Measurements from ENCODE around the gene LHPP. TPM values are rescaled to one million over a fixed set of nuclear protein-coding genes. Genes with fewer than 3 reads are reported as not detected.

LHPP gene
- total RNA-seq, 2 experiments from 2014 or later, result 11.1 to 15.1 TPM

DNA sequence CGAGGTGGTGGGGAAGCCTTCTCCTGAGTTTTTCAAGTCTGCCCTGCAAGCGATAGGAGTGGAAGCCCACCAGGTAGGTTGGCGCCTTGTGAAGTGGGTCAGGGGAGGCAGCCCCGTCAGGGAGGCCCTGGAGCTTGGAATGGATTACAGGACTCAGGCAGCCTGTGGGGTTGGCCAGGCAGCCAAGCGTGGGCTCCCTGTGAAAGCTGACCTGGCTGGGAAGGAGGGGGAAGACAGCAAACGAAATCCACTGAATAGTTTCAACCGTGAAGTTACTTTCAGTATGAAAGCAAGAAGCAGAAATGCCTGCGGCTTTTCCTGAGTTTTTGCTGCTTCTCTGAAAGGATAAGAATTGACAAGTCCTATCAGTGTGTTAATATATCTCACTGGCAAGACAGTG, 36.4 kb downstream of the LHPP start:
- TF ChIP-seq, protein P1, sequence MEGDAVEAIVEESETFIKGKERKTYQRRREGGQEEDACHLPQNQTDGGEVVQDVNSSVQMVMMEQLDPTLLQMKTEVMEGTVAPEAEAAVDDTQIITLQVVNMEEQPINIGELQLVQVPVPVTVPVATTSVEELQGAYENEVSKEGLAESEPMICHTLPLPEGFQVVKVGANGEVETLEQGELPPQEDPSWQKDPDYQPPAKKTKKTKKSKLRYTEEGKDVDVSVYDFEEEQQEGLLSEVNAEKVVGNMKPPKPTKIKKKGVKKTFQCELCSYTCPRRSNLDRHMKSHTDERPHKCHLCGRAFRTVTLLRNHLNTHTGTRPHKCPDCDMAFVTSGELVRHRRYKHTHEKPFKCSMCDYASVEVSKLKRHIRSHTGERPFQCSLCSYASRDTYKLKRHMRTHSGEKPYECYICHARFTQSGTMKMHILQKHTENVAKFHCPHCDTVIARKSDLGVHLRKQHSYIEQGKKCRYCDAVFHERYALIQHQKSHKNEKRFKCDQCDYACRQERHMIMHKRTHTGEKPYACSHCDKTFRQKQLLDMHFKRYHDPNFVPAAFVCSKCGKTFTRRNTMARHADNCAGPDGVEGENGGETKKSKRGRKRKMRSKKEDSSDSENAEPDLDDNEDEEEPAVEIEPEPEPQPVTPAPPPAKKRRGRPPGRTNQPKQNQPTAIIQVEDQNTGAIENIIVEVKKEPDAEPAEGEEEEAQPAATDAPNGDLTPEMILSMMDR (IDR thresholded peaks at IDR 0.05), result no peak
- Mint-ChIP-seq H3K4me3 (no peak overlapping the region), H3K27ac (no peak overlapping the region), H3K4me1 (ENCODE audit: low read depth) (peaks cover 10% of the 10 kb centered on the region), H3K36me3 (ENCODE audit: low read depth) (peaks cover 16% of the 10 kb centered on the region), H3K27me3 (no peaks in the 10 kb centered on the region), H3K9me3 (peaks cover 6% of the 10 kb centered on the region)
- POLR2A ChIA-PET, result no interaction called here
- DNase-seq (no peak), ATAC-seq (no peak)
- CTCF ChIA-PET, result no interaction called here
- intact Hi-C loops (cut with micrococcal nuclease), result no loop called here

DNA sequence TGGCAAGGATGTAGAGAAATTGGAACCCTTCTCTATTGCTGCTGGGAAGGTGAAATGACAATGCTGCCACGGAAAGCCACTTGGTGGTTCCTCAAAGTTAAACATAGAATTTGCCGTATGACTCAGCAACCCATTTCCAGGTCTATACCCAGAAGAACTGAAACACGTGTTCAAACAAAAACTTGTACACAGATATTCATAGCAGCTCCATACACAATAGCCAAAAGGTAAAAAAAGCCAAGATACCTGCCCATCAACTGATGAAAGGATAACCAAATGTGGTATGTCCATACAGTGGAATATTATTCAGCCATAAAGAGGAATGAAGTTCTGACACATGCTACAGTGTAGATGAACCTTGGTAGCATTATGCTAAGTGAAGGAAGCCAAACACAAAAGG, 39.1 kb downstream of the LHPP start:
- intact Hi-C loops (cut with micrococcal nuclease), result no loop called here
- H3K27ac Mint-ChIP-seq, result no peak overlapping the region
- H3K4me3 Mint-ChIP-seq, result no peak overlapping the region
- peaks cover 16% of the 10 kb centered on the region for H3K36me3 Mint-ChIP-seq (ENCODE audit: low read depth)
- POLR2A ChIA-PET, result no interaction called here
- CTCF ChIA-PET, result no interaction called here
- TF ChIP-seq, protein P1 (IDR thresholded peaks at IDR 0.05), result no peak
- no peak for ATAC-seq
- DNase-seq, result no peak
- peaks cover 6% of the 10 kb centered on the region for H3K9me3 Mint-ChIP-seq
- H3K4me1 Mint-ChIP-seq (ENCODE audit: low read depth), result no peaks in the 10 kb centered on the region
- H3K27me3 Mint-ChIP-seq, result no peaks in the 10 kb centered on the region

DNA sequence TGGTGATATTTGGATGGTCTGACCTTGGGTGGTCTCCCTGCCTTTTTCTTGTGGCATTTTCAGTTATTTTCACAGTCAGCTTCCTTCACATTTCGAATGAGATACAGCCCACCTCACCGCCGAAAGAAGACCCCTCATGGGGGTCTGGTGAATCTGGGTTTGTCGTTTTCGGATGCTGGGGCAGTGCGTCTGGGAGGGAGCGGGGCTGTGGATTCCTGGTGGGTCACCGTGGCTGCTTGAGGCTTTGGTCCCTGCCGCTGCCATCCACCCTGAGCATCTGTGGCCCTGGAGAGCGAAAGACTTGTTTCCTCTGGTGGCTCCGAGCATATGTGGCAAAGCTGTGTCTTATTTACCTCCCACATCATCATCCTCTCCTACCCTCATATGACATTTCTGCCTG, 43.1 kb downstream of the LHPP start:
- Mint-ChIP-seq H3K9me3 (peaks cover 6% of the 10 kb centered on the region), H3K27me3 (no peaks in the 10 kb centered on the region), H3K27ac (no peak overlapping the region), H3K4me3 (no peak overlapping the region), H3K36me3 (ENCODE audit: low read depth) (peaks cover 15% of the 10 kb centered on the region), H3K4me1 (ENCODE audit: low read depth) (no peaks in the 10 kb centered on the region)
- POLR2A ChIA-PET, result no interaction called here
- CTCF ChIA-PET, result interaction anchor here (0.7 kb wide), 1 partner anchor 9 kb away, joined by 3 read pairs; no protein-coding TSS in a partner anchor
- TF ChIP-seq, protein P1 (IDR thresholded peaks at IDR 0.05), result no peak
- intact Hi-C loops (cut with micrococcal nuclease), result no loop called here
- no peak for DNase-seq
- no peak for ATAC-seq

DNA sequence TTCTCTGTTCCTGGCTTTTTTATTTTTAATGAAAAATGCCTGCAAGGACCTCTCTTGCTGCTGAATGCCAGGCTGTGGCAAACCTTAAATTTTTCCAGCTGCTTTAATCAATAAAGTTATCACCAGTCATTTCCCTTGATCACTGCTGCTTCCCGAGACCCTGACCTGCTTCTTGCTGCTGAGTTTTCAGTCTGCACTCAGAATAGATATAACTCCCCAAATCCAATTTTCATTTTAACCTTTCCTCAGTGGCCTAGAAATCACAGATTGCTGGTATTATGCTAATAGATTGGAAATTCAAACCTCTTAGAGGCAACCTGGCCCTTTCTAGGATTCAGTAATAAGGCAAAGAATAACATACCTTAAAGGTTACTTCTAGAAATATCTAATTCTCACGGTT, 43.7 kb downstream of the LHPP start:
- H3K9me3 Mint-ChIP-seq, result peaks cover 6% of the 10 kb centered on the region
- no peaks in the 10 kb centered on the region for H3K4me1 Mint-ChIP-seq (ENCODE audit: low read depth)
- no peaks in the 10 kb centered on the region for H3K27me3 Mint-ChIP-seq
- CTCF ChIA-PET, result no interaction called here
- no peak overlapping the region for H3K4me3 Mint-ChIP-seq
- TF ChIP-seq, protein P1 (IDR thresholded peaks at IDR 0.05), result no peak
- POLR2A ChIA-PET, result no interaction called here
- DNase-seq, result no peak
- peaks cover 14% of the 10 kb centered on the region for H3K36me3 Mint-ChIP-seq (ENCODE audit: low read depth)
- no peak for ATAC-seq
- no peak overlapping the region for H3K27ac Mint-ChIP-seq
- intact Hi-C loops (cut with micrococcal nuclease), result no loop called here

DNA sequence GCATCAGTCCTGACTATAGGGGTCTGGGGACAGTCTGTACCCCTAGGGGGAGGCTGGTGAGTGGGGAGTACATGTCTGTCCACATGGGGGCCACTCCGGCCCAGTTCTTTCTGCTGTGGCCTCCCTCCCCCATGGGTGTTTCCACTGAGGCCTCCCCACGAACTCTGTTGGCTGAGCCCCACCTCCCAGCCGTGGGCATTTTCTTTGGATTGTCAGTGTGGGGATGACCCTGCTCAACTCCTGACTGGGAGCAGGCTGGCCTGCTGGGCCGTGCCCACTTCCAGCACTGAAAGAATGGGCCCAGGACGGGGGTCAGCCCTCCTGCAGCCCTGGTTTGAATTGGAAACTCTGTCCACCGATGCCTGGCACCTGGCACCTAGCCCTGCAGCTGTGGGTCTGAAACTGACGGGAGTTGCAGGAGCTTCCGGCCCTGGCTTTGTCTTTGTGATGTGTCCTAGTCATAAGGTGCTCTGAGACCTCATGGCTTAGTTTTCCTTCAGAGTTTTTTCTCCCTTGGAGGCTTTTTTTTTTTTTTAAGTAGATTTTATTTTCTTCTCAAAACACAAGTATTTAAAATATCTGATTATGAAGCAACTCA, 46.5 kb downstream of the LHPP start:
- ChIA-PET POLR2A (no interaction called here), CTCF (no interaction called here)
- Mint-ChIP-seq H3K27me3 (no peaks in the 10 kb centered on the region), H3K36me3 (ENCODE audit: low read depth) (no peaks in the 10 kb centered on the region), H3K4me3 (no peak overlapping the region), H3K9me3 (no peaks in the 10 kb centered on the region), H3K4me1 (ENCODE audit: low read depth) (peaks cover 12% of the 10 kb centered on the region), H3K27ac (no peak overlapping the region)
- ATAC-seq (no peak), DNase-seq (no peak)
- TF ChIP-seq, protein P1 (IDR thresholded peaks at IDR 0.05), result no peak
- intact Hi-C loops (cut with micrococcal nuclease), result no loop called here

All from activated CD8-positive, alpha-beta T cell treated with anti-CD3 and anti-CD28 coated beads for 36 hours (primary cell).